ENCODE data around the gene CCL1. TPM values are rescaled to one million over a fixed set of nuclear protein-coding genes. Genes with fewer than 3 reads are reported as not detected.
A peak's percentile ranks its signal among the peaks of the same experiment; 100 is the strongest.

The CCL1 gene
- polyA plus RNA-seq, 1 of the 3 experiments (the other 2 are of a cell fraction): not detected

GRCh38 chr17:34313164-34313563 lies 49.9 kb downstream of the CCL1 start (continued):
- TF ChIP-seq SIN3A (IDR thresholded peaks at IDR 0.05; ENCODE audit: borderline replicate concordance, low read depth, low read length) (no peak), MAX (IDR thresholded peaks at IDR 0.05; ENCODE audit: low read depth) (no peak)

- Histone ChIP-seq H3K9me2 (no peaks in the 10 kb centered on the region), H3K4me2 (no peak overlapping the region), H4K20me1 (ENCODE audit: insufficient read depth) (no peaks in the 10 kb centered on the region), H3K4me3 (ENCODE audit: low read depth in 2 of 2, low read length in 1 of 2) (no peak overlapping the region), H3K79me2 (ENCODE audit: insufficient read depth) (no peaks in the 10 kb centered on the region), H3K9ac (no peak overlapping the region), H3K4me1 (ENCODE audit: control insufficient read depth in 1 of 2, insufficient read depth in 2 of 2, low read depth in 1 of 2, low read length in 1 of 2) (no peaks in the 10 kb centered on the region), H3K27me3 (ENCODE audit: insufficient read depth) (no peaks in the 10 kb centered on the region), H3K27ac (ENCODE audit: low read depth in 2 of 2, low read length in 1 of 2) (no peak overlapping the region), H2AFZ (ENCODE audit: low read depth) (no peak overlapping the region), H3F3A (replicated peaks; ENCODE audit: insufficient read depth) (no peaks in the 10 kb centered on the region), H3K36me3 (replicated peaks in 1 of 2; ENCODE audit: control insufficient read depth in 1 of 2, insufficient read depth in 2 of 2, low read length in 1 of 2) (no peaks in the 10 kb centered on the region), H3K9me3 (no peaks in the 10 kb centered on the region)
- no peak for TF ChIP-seq NFIC (IDR thresholded peaks at IDR 0.05; ENCODE audit: borderline replicate concordance)
- TF ChIP-seq PBX3 (IDR thresholded peaks at IDR 0.05): 0 out of 2 replicates have a peak, but pooled peaks have one; percentile 23
- TF ChIP-seq TCF12 (IDR thresholded peaks at IDR 0.05): peak; percentile 62
- TF ChIP-seq EP300 (IDR thresholded peaks at IDR 0.05; ENCODE audit: borderline replicate concordance in 1 of 2, low read depth in 1 of 2, low read length in 1 of 2): no peak
- WGBS (ENCODE audit: low lambda C conversion rate): 26% methylated on average over 5 of the region's 5 CpGs
- ChIA-PET POLR2A (no interaction called here), CTCF (interaction anchor here (1.9 kb wide), 1 partner anchor 49 kb away, joined by 8 read pairs; no protein-coding TSS in a partner anchor)
- DNase-seq: no peak
Measured at GRCh38 chr17:34312080-34312479, 51.0 kb downstream of the CCL1 start.

GRCh38 chr17:34311291-34311690 lies 51.7 kb downstream of the CCL1 start:
- POLR2A ChIA-PET: no interaction called here
- Histone ChIP-seq H3K4me3 (ENCODE audit: low read depth in 2 of 2, low read length in 1 of 2) (no peak overlapping the region), H3K9me2 (no peaks in the 10 kb centered on the region), H3K4me1 (ENCODE audit: control insufficient read depth in 1 of 2, insufficient read depth in 2 of 2, low read depth in 1 of 2, low read length in 1 of 2) (no peaks in the 10 kb centered on the region), H3K9me3 (no peaks in the 10 kb centered on the region), H3K4me2 (no peak overlapping the region), H3K9ac (no peak overlapping the region), H3K79me2 (ENCODE audit: insufficient read depth) (no peaks in the 10 kb centered on the region), H3K27ac (ENCODE audit: low read depth in 2 of 2, low read length in 1 of 2) (no peak overlapping the region), H3K27me3 (ENCODE audit: insufficient read depth) (no peaks in the 10 kb centered on the region), H2AFZ (ENCODE audit: low read depth) (no peak overlapping the region), H4K20me1 (ENCODE audit: insufficient read depth) (no peaks in the 10 kb centered on the region), H3F3A (replicated peaks; ENCODE audit: insufficient read depth) (no peaks in the 10 kb centered on the region), H3K36me3 (replicated peaks in 1 of 2; ENCODE audit: control insufficient read depth in 1 of 2, insufficient read depth in 2 of 2, low read length in 1 of 2) (no peaks in the 10 kb centered on the region)
- CTCF ChIA-PET: interaction anchor here (1.9 kb wide), 1 partner anchor 50 kb away, joined by 8 read pairs; no protein-coding TSS in a partner anchor
- DNase-seq: no peak
- WGBS (ENCODE audit: low lambda C conversion rate): 67% methylated on average over 7 of the region's 7 CpGs
- TF ChIP-seq MXI1 (IDR thresholded peaks at IDR 0.05; ENCODE audit: low read depth, low read length): no peak
- no peak for TF ChIP-seq ELF1 (IDR thresholded peaks at IDR 0.05)
- TF ChIP-seq MAX (IDR thresholded peaks at IDR 0.05; ENCODE audit: low read depth): no peak
- no peak for TF ChIP-seq CTCF (IDR thresholded peaks at IDR 0.05)
- TF ChIP-seq TEAD4 (IDR thresholded peaks at IDR 0.05; ENCODE audit: borderline replicate concordance, insufficient read depth): no peak
- TF ChIP-seq MEF2A (IDR thresholded peaks at IDR 0.05; ENCODE audit: borderline replicate concordance, low read depth): no peak
- no peak for TF ChIP-seq TAF1 (IDR thresholded peaks at IDR 0.05; ENCODE audit: borderline replicate concordance, low read depth, low read length)
- TF ChIP-seq FOXJ3 (CRISPR knock-in tag; IDR thresholded peaks at IDR 0.05): no peak
- no peak for TF ChIP-seq EZH2phosphoT487 (IDR thresholded peaks at IDR 0.05; ENCODE audit: borderline replicate concordance, low read depth)
- TF ChIP-seq ZBTB33 (IDR thresholded peaks at IDR 0.05; ENCODE audit: borderline replicate concordance, low read depth): no peak
- no peak for TF ChIP-seq EP300 (IDR thresholded peaks at IDR 0.05; ENCODE audit: borderline replicate concordance in 1 of 2, low read depth in 1 of 2, low read length in 1 of 2)
- TF ChIP-seq REST (IDR thresholded peaks at IDR 0.05; ENCODE audit: low read depth, low read length): no peak

Data from SK-N-SH (cell line).